DND-41 (cell line): Measurements from ENCODE around the gene CDK5R1.

Experiments used
- CTCF ChIP-seq: IDR thresholded peaks from 2 replicates; pipeline ENCODE4 v1.5.1; 2012; ENCODE audit warnings: borderline replicate concordance, low read length, moderate library complexity, mild to moderate bottlenecking; ENCODE audit not compliant: poor library complexity, severe bottlenecking; ENCODE audit errors: extremely low read depth
- EZH2 ChIP-seq: IDR thresholded peaks from 3 replicates; pipeline ENCODE4 v1.6.1; 2012; ENCODE audit warnings: borderline replicate concordance, low read depth, mild to moderate bottlenecking, moderate library complexity, low read length, inconsistent platforms; ENCODE audit not compliant: severe bottlenecking

GRCh38 chr17:32513579-32513978 lies 26.8 kb downstream of the CDK5R1 start:
- TF ChIP-seq CTCF (no peak), EZH2 (no peak)
